HepG2 (cell line): ENCODE data around the gene PTPN18. TPM values are rescaled to one million over a fixed set of nuclear protein-coding genes. Genes with fewer than 3 reads are reported as not detected.

Source experiments
- ATAC-seq: fragments of 200-7000 bp; cut with Tn5 transposase; 3 replicates; pipeline ENCODE4 v1.9.1; 2020; ENCODE audit warnings: mild to moderate bottlenecking, moderate library complexity
- BruUV-seq: library from RNA; stranded (reverse); fragments of 400-500 nt; replicated peaks from 2 replicates; lab custom pipeline; 2021; lab: Mats Ljungman, UMichigan
- CTCF ChIA-PET: fragments of 300-600 bp; formaldehyde crosslinking; extraction: SDS; loops from one replicate; lab custom pipeline; 2021; ENCODE audit warnings: low total read pairs, inconsistent platforms, low intra/inter-chr PET ratio; lab: Yijun Ruan, JAX
- POLR2A ChIA-PET: fragments of 350-600 bp; sonication (Branson Sonifier 250); formaldehyde crosslinking; loops from one replicate; lab custom pipeline; 2020; ENCODE audit warnings: antibody characterized with exemption, inconsistent platforms; lab: Yijun Ruan, JAX
- DNase-seq: peaks from one replicate; pipeline ENCODE4 v3.0.0-alpha.2; 2015; ENCODE audit warnings: low spot score
- FAIRE-seq: peaks from 3 replicates; lab custom pipeline; 2011; peaks lifted over from hg19 to GRCh38; lab: Jason Lieb, UNC
- H2AFZ ChIP-seq: one replicate; pipeline ENCODE4 v1.6.1; 2011; ENCODE audit warnings: low read length, inconsistent platforms
- H3K27ac ChIP-seq: fragments of 300-600 bp; 3 replicates; pipeline ENCODE4 v1.8.0; 2011; ENCODE audit warnings: mixed run types, mild to moderate bottlenecking, mixed read lengths, low read length, inconsistent platforms; ENCODE audit not compliant: insufficient read depth; ENCODE audit errors: extremely low read length
- H3K27me3 ChIP-seq, 2 experiments: fragments of 200-600 bp in 1 of 2; 2 replicates in 1 of 2; 3 replicates in 1 of 2; pipeline versions ENCODE4 v1.6.0 to v1.8.0; 2011; ENCODE audit warnings: low read length in 2 of 2, mild to moderate bottlenecking in 2 of 2, moderate library complexity in 2 of 2, inconsistent platforms in 1 of 2; ENCODE audit not compliant: insufficient read depth in 2 of 2, control insufficient read depth in 1 of 2
- H3K36me3 ChIP-seq, 2 experiments: fragments of 200-600 bp in 1 of 2; replicated peaks in 1 of 2; 2 replicates in 1 of 2; 3 replicates in 1 of 2; pipeline versions ENCODE4 v1.5.1 to v1.8.0; 2011; ENCODE audit warnings: low read length in 2 of 2, inconsistent platforms in 1 of 2; ENCODE audit not compliant: insufficient read depth in 2 of 2, control insufficient read depth in 1 of 2
- H3K4me1 ChIP-seq: 2 replicates; pipeline ENCODE4 v1.5.1; 2012; ENCODE audit warnings: low read length, inconsistent platforms; ENCODE audit not compliant: insufficient read depth
- H3K4me2 ChIP-seq: 2 replicates; pipeline ENCODE4 v1.6.0; 2011; ENCODE audit warnings: low read depth, low read length, inconsistent platforms
- H3K4me3 ChIP-seq, 3 experiments: fragments of 200-600 bp in 1 of 3; sonication (generic), shearing (Covaris generic) in 1 of 3; replicated peaks in 1 of 3; 2 replicates each; pipeline ENCODE4 v1.5.1; 2011 to 2016; ENCODE audit warnings: low read length in 3 of 3, inconsistent platforms in 2 of 3, low read depth in 2 of 3, mild to moderate bottlenecking in 2 of 3, control low read depth in 1 of 3, mixed read lengths in 1 of 3; ENCODE audit not compliant: insufficient read depth in 1 of 3
- H3K79me2 ChIP-seq: one replicate; pipeline ENCODE4 v1.6.1; 2011; ENCODE audit warnings: low read length, inconsistent platforms; ENCODE audit not compliant: insufficient read depth
- H3K9ac ChIP-seq: 2 replicates; pipeline ENCODE4 v1.6.0; 2011; ENCODE audit warnings: mild to moderate bottlenecking, low read depth, low read length, inconsistent platforms; ENCODE audit not compliant: insufficient read depth
- H3K9me3 ChIP-seq: 2 replicates; pipeline ENCODE4 v1.5.1; 2012; ENCODE audit warnings: mild to moderate bottlenecking, low read length
- H4K20me1 ChIP-seq: 2 replicates; pipeline ENCODE4 v1.6.0; 2011; ENCODE audit warnings: inconsistent platforms, mild to moderate bottlenecking, low read length, moderate library complexity; ENCODE audit not compliant: insufficient read depth
- ARHGAP35 ChIP-seq: sonication (generic); formaldehyde crosslinking; IDR thresholded peaks from 2 replicates; pipeline ENCODE4 v1.9.0; 2022; ENCODE audit warnings: mild to moderate bottlenecking, inconsistent platforms, moderate library complexity, missing genetic modification reagents, borderline replicate concordance
- CEBPB ChIP-seq: IDR thresholded peaks from 2 replicates; pipeline ENCODE4 v1.6.1; 2011; ENCODE audit warnings: low read depth, low read length, improper control_type of control experiment, borderline replicate concordance
- SMC3 ChIP-seq: IDR thresholded peaks from 2 replicates; pipeline ENCODE4 v1.6.1; 2011; ENCODE audit warnings: low read length, improper control_type of control experiment
- STAG1 ChIP-seq: sonication (generic); formaldehyde crosslinking; IDR thresholded peaks from 2 replicates; pipeline ENCODE4 v1.4.0; 2020; ENCODE audit warnings: missing genetic modification reagents
- TFDP1 ChIP-seq: IDR thresholded peaks from 2 replicates; pipeline ENCODE4 v1.6.1; 2016; ENCODE audit warnings: missing compliant biosample characterization, missing genetic modification reagents, borderline replicate concordance
- THYN1 ChIP-seq: sonication (generic); formaldehyde crosslinking; IDR thresholded peaks from 2 replicates; pipeline ENCODE4 v1.8.1; 2023; ENCODE audit warnings: low read depth, mild to moderate bottlenecking, moderate library complexity, missing genetic modification reagents, borderline replicate concordance
- XRCC5 ChIP-seq: fragments of 200-400 bp; formaldehyde crosslinking; optimal IDR thresholded peaks from 2 replicates; pipeline ENCODE3; 2017; ENCODE audit warnings: mild to moderate bottlenecking, low read length
- ZFP91 ChIP-seq: sonication (generic); formaldehyde crosslinking; IDR thresholded peaks from 2 replicates; pipeline ENCODE4 v1.9.0; 2022; ENCODE audit warnings: missing genetic modification reagents, mild to moderate bottlenecking, borderline replicate concordance
- ZNF207 ChIP-seq: fragments of 450-650 bp; IDR thresholded peaks from 2 replicates; pipeline ENCODE4 v1.6.1; 2016; ENCODE audit warnings: antibody characterized with exemption, borderline replicate concordance
- ZNF775 ChIP-seq: sonication (generic); formaldehyde crosslinking; IDR thresholded peaks from 2 replicates; pipeline ENCODE4 v1.4.0; 2020; ENCODE audit warnings: missing genetic modification reagents, mild to moderate bottlenecking, moderate library complexity, borderline replicate concordance
- WGBS: methylation state at CpG from one replicate; pipeline ENCODE4 v1.1.6; 2017; ENCODE audit warnings: low lambda C conversion rate; 5-methylcytosine and 5-hydroxymethylcytosine counted together
- in situ Hi-C: cut with HindIII; loops from 2 replicates; pipeline ENCODE4 v1.10.0; 2017; ENCODE audit warnings: low pct_unique_long_range_greater_than_20kb; ENCODE audit not compliant: extremely low pct_ligation_motif_present
- intact Hi-C: fragments of 100-400 bp; cut with micrococcal nuclease; formaldehyde crosslinking; loops from one replicate; pipeline ENCODE4 v1.10.0; 2022; ENCODE audit not compliant: unreplicated experiment
- polyA plus RNA-seq, 8 experiments: library from polyadenylated mRNA; depleted of rRNA in 3 of 8; stranded (reverse) in 7 of 8; unstranded in 1 of 8; fragments of >200 nt; fragmentation: Illumina TruSeq in 4 of 8; extraction: Trizol in 4 of 8; gene quantifications; 2 replicates each; pipeline versions ENCODE4 v1.2.1 to v1.2.3, GENCODE V29; 2011 to 2016; ENCODE audit warnings: low read depth in 4 of 8, missing spikeins in 1 of 8, mixed read lengths in 1 of 8; ENCODE audit not compliant: insufficient read depth in 1 of 8
- total RNA-seq, 5 experiments: library from RNA; depleted of rRNA; stranded (reverse); fragments of >200 nt; fragmentation: Illumina TruSeq; extraction: Trizol; gene quantifications; 2 replicates each; pipeline ENCODE4 v1.2.3, GENCODE V29; 2016; ENCODE audit warnings: low read depth in 1 of 5

Gene PTPN18
- total and polyA plus RNA-seq, 2 of the 13 experiments (the other 11 are each of a cell fraction or from before 2014, with no cell fraction given): 14.8 to 39.6 TPM

- CTCF ChIA-PET: no interaction called here
- H3K27me3 ChIP-seq: peaks cover 2 to 4% of the 10 kb centered on the region in 2 experiments; a peak in 4 of 5 replicates
- POLR2A ChIA-PET: interaction anchor here (2.2 kb wide), 1 partner anchor 20 kb away, joined by 5 read pairs; no protein-coding TSS in a partner anchor
- BruUV-seq: no TSS peak
- TF ChIP-seq THYN1 (CRISPR knock-in tag) (no peak), CEBPB (peak; percentile 60; the same call in 1 of the 2 replicates)
- H3K9ac ChIP-seq: no peak overlapping the region
- no peak overlapping the region for H3K27ac ChIP-seq
- 84% methylated on average over 19 of the region's 19 CpGs for WGBS
- H3K4me3 ChIP-seq: no peak overlapping the region
- FAIRE-seq (no peak), ATAC-seq (no peak), DNase-seq (no peak)
- H3K4me2 ChIP-seq: no peak overlapping the region
- intact Hi-C loops: no loop called here
- H4K20me1 ChIP-seq: no peaks in the 10 kb centered on the region
- H3K79me2 ChIP-seq: no peaks in the 10 kb centered on the region
- no peak overlapping the region for H2AFZ ChIP-seq
- H3K9me3 ChIP-seq: no peaks in the 10 kb centered on the region
- H3K36me3 ChIP-seq: peaks cover 2 to 3% of the 10 kb centered on the region in 2 experiments; a peak in 2 of 5 replicates
- H3K4me1 ChIP-seq: no peaks in the 10 kb centered on the region
- in situ Hi-C loops: no loop called here
Observed at GRCh38 chr2:130375291-130376266, 19.7 kb downstream of the PTPN18 start.

DNA sequence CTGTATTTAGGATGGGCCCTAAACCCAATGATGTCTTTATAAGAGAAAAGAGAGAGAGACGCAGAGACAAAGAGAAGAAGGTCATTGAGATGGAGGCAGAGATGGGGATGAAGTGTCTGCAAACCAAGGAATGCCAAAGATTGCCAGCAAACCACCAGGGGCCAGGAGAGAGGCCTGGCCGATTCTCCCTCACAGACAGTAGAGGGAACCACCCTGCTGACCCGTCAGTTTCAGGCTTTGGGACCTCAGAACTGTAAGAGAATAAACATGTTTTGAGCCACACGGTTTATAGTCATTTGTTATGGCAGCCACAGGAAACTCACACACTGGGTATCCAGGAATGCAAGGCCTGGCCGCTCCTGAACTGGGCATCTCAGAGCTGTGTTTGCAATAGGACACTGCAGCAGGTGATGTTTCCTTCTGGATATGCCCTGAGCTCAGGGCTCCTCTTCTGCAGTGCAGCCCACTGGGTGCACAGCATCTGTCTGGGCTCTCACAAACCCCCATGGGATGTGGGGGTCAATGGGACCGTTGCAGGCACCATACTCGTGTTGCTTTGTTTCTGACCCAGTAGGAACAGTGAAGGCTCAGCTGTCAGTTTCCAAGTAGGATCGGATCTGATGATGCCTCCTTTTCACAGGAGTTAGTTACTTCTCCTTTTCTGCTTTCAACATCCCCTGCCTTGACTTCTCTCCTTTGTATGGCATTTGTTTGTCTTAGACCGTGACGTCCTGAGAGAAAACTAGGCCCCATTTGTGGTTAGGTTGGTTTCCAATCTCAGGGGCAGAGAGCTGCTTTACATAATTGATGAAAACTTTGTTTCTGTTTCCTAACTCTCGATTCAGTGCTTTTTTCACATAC lies 20.8 kb downstream of the PTPN18 start:
- Histone ChIP-seq H4K20me1 (no peaks in the 10 kb centered on the region), H3K4me2 (no peak overlapping the region), H3K9me3 (no peaks in the 10 kb centered on the region), H3K27ac (no peak overlapping the region), H3K9ac (no peak overlapping the region), H2AFZ (no peak overlapping the region), H3K27me3 (peaks cover 4 to 15% of the 10 kb centered on the region in 2 experiments; a peak in 4 of 5 replicates), H3K4me1 (no peaks in the 10 kb centered on the region), H3K79me2 (no peaks in the 10 kb centered on the region), H3K4me3 (no peak overlapping the region), H3K36me3 (no peaks in the 10 kb centered on the region)
- no TSS peak for BruUV-seq
- in situ Hi-C loops (no loop called here), intact Hi-C loops (no loop called here)
- 29% methylated on average over 10 of the region's 11 CpGs for WGBS
- DNase-seq (peak; percentile 26), ATAC-seq (peak; percentile 82), FAIRE-seq (peak; percentile 74)
- CTCF ChIA-PET: no interaction called here
- POLR2A ChIA-PET: interaction anchor here (2.2 kb wide), 1 partner anchor 21 kb away, joined by 5 read pairs; no protein-coding TSS in a partner anchor
- peak; percentile 28; the same call in 1 of the 2 replicates for TF ChIP-seq STAG1
- no peak for TF ChIP-seq ARHGAP35
- no peak for TF ChIP-seq ZNF207
- peak; percentile 45 for TF ChIP-seq XRCC5
- TF ChIP-seq SMC3: peak; percentile 39; the same call in 1 of the 2 replicates
- TF ChIP-seq ZFP91 (CRISPR knock-in tag): no peak
- TF ChIP-seq ZNF775 (CRISPR knock-in tag): no peak
- no peak for TF ChIP-seq TFDP1
